ENCODE data around the gene FYB1. TPM values are rescaled to one million over a fixed set of nuclear protein-coding genes. Genes with fewer than 3 reads are reported as not detected.
"Not testable (repeated sequence)": the region's sequence is repeated elsewhere in the genome, so short reads cannot be mapped to it uniquely, and the experiment has no call there.

FYB1 gene
- total RNA-seq, 1 experiment from 2014 or later: not detected

GRCh38 chr5:39186289-39186688 is 33.1 kb downstream of the FYB1 start:
- Histone ChIP-seq H3K4me3 (ENCODE audit: low read depth, low read length, poor library complexity, severe bottlenecking) (no peak overlapping the region), H3K27ac (ENCODE audit: low read depth, low read length, poor library complexity, severe bottlenecking) (no peak overlapping the region), H3K27me3 (replicated peaks; ENCODE audit: insufficient read depth, low read depth, low read length, poor library complexity) (no peaks in the 10 kb centered on the region), H3K36me3 (ENCODE audit: insufficient read depth, low read length, poor library complexity, severe bottlenecking) (no peaks in the 10 kb centered on the region), H3K9me3 (ENCODE audit: low read depth, low read length, poor library complexity, severe bottlenecking) (no peaks in the 10 kb centered on the region), H3K4me1 (ENCODE audit: insufficient read depth, low read length, poor library complexity, severe bottlenecking) (no peaks in the 10 kb centered on the region)
- DNase-seq (ENCODE audit: low spot score): no peak
- TF ChIP-seq CTCF (conservative IDR thresholded peaks at IDR 0.05; ENCODE audit: low read depth, low read length): no peak
- TF ChIP-seq EZH2 (IDR thresholded peaks at IDR 0.05; ENCODE audit: borderline replicate concordance, low read depth, low read length, poor library complexity, severe bottlenecking): no peak
- BruUV-seq (replicated peaks): no TSS peak
- POLR2A ChIA-PET (ENCODE audit: low non-redundant PET): no interaction called here
- CTCF ChIA-PET: no interaction called here
- intact Hi-C loops (cut with micrococcal nuclease; ENCODE audit: unreplicated experiment): no loop called here

GRCh38 chr5:39185761-39186160 is 33.6 kb downstream of the FYB1 start:
- H3K4me3 ChIP-seq (ENCODE audit: low read depth, low read length, poor library complexity, severe bottlenecking): no peak overlapping the region
- TF ChIP-seq EZH2 (IDR thresholded peaks at IDR 0.05; ENCODE audit: borderline replicate concordance, low read depth, low read length, poor library complexity, severe bottlenecking) (no peak), CTCF (conservative IDR thresholded peaks at IDR 0.05; ENCODE audit: low read depth, low read length) (no peak)
- ChIA-PET POLR2A (ENCODE audit: low non-redundant PET) (interaction anchor here (0.6 kb wide), 1 partner anchor 1988 kb away, joined by 3 read pairs; no protein-coding TSS in a partner anchor), CTCF (no interaction called here)
- no peaks in the 10 kb centered on the region for H3K36me3 ChIP-seq (ENCODE audit: insufficient read depth, low read length, poor library complexity, severe bottlenecking)
- no peak for DNase-seq (ENCODE audit: low spot score)
- BruUV-seq (replicated peaks): no TSS peak
- intact Hi-C loops (cut with micrococcal nuclease; ENCODE audit: unreplicated experiment): no loop called here
- H3K9me3 ChIP-seq (ENCODE audit: low read depth, low read length, poor library complexity, severe bottlenecking): no peaks in the 10 kb centered on the region
- no peaks in the 10 kb centered on the region for H3K27me3 ChIP-seq (replicated peaks; ENCODE audit: insufficient read depth, low read depth, low read length, poor library complexity)
- no peak overlapping the region for H3K27ac ChIP-seq (ENCODE audit: low read depth, low read length, poor library complexity, severe bottlenecking)
- no peaks in the 10 kb centered on the region for H3K4me1 ChIP-seq (ENCODE audit: insufficient read depth, low read length, poor library complexity, severe bottlenecking)

GRCh38 chr5:39179561-39179960 is 39.8 kb downstream of the FYB1 start:
- H3K27me3 ChIP-seq (replicated peaks; ENCODE audit: insufficient read depth, low read depth, low read length, poor library complexity); intact Hi-C loops (cut with micrococcal nuclease; ENCODE audit: unreplicated experiment); DNase-seq (ENCODE audit: low spot score); H3K9me3 ChIP-seq (ENCODE audit: low read depth, low read length, poor library complexity, severe bottlenecking); H3K4me1 ChIP-seq (ENCODE audit: insufficient read depth, low read length, poor library complexity, severe bottlenecking); H3K36me3 ChIP-seq (ENCODE audit: insufficient read depth, low read length, poor library complexity, severe bottlenecking); H3K27ac ChIP-seq (ENCODE audit: low read depth, low read length, poor library complexity, severe bottlenecking); POLR2A ChIA-PET (ENCODE audit: low non-redundant PET); CTCF ChIA-PET; H3K4me3 ChIP-seq (ENCODE audit: low read depth, low read length, poor library complexity, severe bottlenecking); BruUV-seq (replicated peaks): not testable (repeated sequence)

- H3K27me3 ChIP-seq (replicated peaks; ENCODE audit: insufficient read depth, low read depth, low read length, poor library complexity): no peaks in the 10 kb centered on the region
- ChIA-PET POLR2A (ENCODE audit: low non-redundant PET) (no interaction called here), CTCF (no interaction called here)
- no peaks in the 10 kb centered on the region for H3K36me3 ChIP-seq (ENCODE audit: insufficient read depth, low read length, poor library complexity, severe bottlenecking)
- TF ChIP-seq CTCF (conservative IDR thresholded peaks at IDR 0.05; ENCODE audit: low read depth, low read length) (no peak), EZH2 (IDR thresholded peaks at IDR 0.05; ENCODE audit: borderline replicate concordance, low read depth, low read length, poor library complexity, severe bottlenecking) (no peak)
- no peak overlapping the region for H3K4me3 ChIP-seq (ENCODE audit: low read depth, low read length, poor library complexity, severe bottlenecking)
- H3K9me3 ChIP-seq (ENCODE audit: low read depth, low read length, poor library complexity, severe bottlenecking): no peaks in the 10 kb centered on the region
- intact Hi-C loops (cut with micrococcal nuclease; ENCODE audit: unreplicated experiment): no loop called here
- BruUV-seq (replicated peaks): no TSS peak
- DNase-seq (ENCODE audit: low spot score): peak; percentile 2
- H3K27ac ChIP-seq (ENCODE audit: low read depth, low read length, poor library complexity, severe bottlenecking): no peak overlapping the region
- no peaks in the 10 kb centered on the region for H3K4me1 ChIP-seq (ENCODE audit: insufficient read depth, low read length, poor library complexity, severe bottlenecking)
These were observed 40.5 kb downstream of the FYB1 start for GRCh38 chr5:39178861-39179260.

Data from A673 (cell line).